ENCODE measurements around the gene KRT23.

KRT23 gene

GRCh38 chr17:40884708-40885512 is 52.5 kb downstream of the KRT23 start, which contains the start of gene KRT20:
Gene KRT20 (minus strand): TSS chr17:40885242. CDS start chr17:40885185, 57 bp downstream.
- Histone ChIP-seq H3K9me3 (replicated peaks; ENCODE audit: low read length) (no peaks in the 10 kb centered on the region), H3K27me3 (ENCODE audit: control insufficient read depth, insufficient read depth, low read length) (peaks cover 35% of the 10 kb centered on the region), H3K4me2 (ENCODE audit: low read length) (no peak within 1 kb of the TSS), H3K9ac (ENCODE audit: low read depth, low read length) (no peak within 1 kb of the TSS), H3K4me1 (ENCODE audit: control insufficient read depth, insufficient read depth, low read length) (no peaks in the 10 kb centered on the region), H3K4me3 (ENCODE audit: low read length) (no peak within 1 kb of the TSS), H3K36me3 (ENCODE audit: insufficient read depth, low read length) (no peaks in the 10 kb centered on the region)

GRCh38 chr17:40883626-40884334 is 53.7 kb downstream of the KRT23 start:
- no peaks in the 10 kb centered on the region for H3K4me1 ChIP-seq (ENCODE audit: control insufficient read depth, insufficient read depth, low read length)
- no peaks in the 10 kb centered on the region for H3K36me3 ChIP-seq (ENCODE audit: insufficient read depth, low read length)
- no peaks in the 10 kb centered on the region for H3K9me3 ChIP-seq (replicated peaks; ENCODE audit: low read length)
- no peak overlapping the region for H3K9ac ChIP-seq (ENCODE audit: low read depth, low read length)
- peaks cover 25% of the 10 kb centered on the region for H3K27me3 ChIP-seq (ENCODE audit: control insufficient read depth, insufficient read depth, low read length)
- H3K4me3 ChIP-seq (ENCODE audit: low read length): no peak overlapping the region
- H3K4me2 ChIP-seq (ENCODE audit: low read length): no peak overlapping the region

GRCh38 chr17:40883031-40883430 is 54.4 kb downstream of the KRT23 start:
- Histone ChIP-seq H3K36me3 (ENCODE audit: insufficient read depth, low read length) (no peaks in the 10 kb centered on the region), H3K9me3 (replicated peaks; ENCODE audit: low read length) (no peaks in the 10 kb centered on the region), H3K4me1 (ENCODE audit: control insufficient read depth, insufficient read depth, low read length) (no peaks in the 10 kb centered on the region), H3K27me3 (ENCODE audit: control insufficient read depth, insufficient read depth, low read length) (peaks cover 17% of the 10 kb centered on the region), H3K9ac (ENCODE audit: low read depth, low read length) (no peak overlapping the region), H3K4me2 (ENCODE audit: low read length) (no peak overlapping the region), H3K4me3 (ENCODE audit: low read length) (no peak overlapping the region)

DNA sequence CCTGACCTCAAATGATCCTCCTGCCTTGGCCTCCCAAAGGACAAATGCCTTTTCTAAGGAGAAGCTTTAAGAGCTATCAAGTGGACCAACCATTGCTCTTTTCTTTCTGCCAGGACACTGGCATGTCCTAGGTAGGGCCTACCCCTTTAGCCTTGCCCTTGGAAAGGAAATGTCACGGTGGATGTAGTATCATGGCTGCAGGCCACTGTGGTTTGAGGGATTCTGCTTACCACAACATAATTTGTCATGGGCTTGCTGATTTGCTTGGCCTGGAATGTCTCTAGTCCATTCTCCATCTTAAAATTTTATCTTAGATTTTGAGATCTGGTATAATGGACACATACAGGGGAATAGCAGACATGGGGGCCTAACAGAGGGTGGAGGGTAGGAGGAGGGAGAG is 58.4 kb downstream of the KRT23 start:
- H3K4me1 ChIP-seq (ENCODE audit: control insufficient read depth, insufficient read depth, low read length): no peaks in the 10 kb centered on the region
- no peak overlapping the region for H3K9ac ChIP-seq (ENCODE audit: low read depth, low read length)
- H3K27me3 ChIP-seq (ENCODE audit: control insufficient read depth, insufficient read depth, low read length): peaks cover 7% of the 10 kb centered on the region
- H3K4me2 ChIP-seq (ENCODE audit: low read length): no peak overlapping the region
- H3K4me3 ChIP-seq (ENCODE audit: low read length): no peak overlapping the region
- no peaks in the 10 kb centered on the region for H3K9me3 ChIP-seq (replicated peaks; ENCODE audit: low read length)
- no peaks in the 10 kb centered on the region for H3K36me3 ChIP-seq (ENCODE audit: insufficient read depth, low read length)

- Histone ChIP-seq H3K4me1 (ENCODE audit: control insufficient read depth, insufficient read depth, low read length) (no peaks in the 10 kb centered on the region), H3K4me2 (ENCODE audit: low read length) (no peak overlapping the region), H3K27me3 (ENCODE audit: control insufficient read depth, insufficient read depth, low read length) (no peaks in the 10 kb centered on the region), H3K9me3 (replicated peaks; ENCODE audit: low read length) (no peaks in the 10 kb centered on the region), H3K36me3 (ENCODE audit: insufficient read depth, low read length) (no peaks in the 10 kb centered on the region), H3K4me3 (ENCODE audit: low read length) (no peak overlapping the region), H3K9ac (ENCODE audit: low read depth, low read length) (no peak overlapping the region)
Observed at GRCh38 chr17:40878044-40878443, 59.4 kb downstream of the KRT23 start.

GRCh38 chr17:40873801-40874200 is 63.6 kb downstream of the KRT23 start:
- Histone ChIP-seq H3K9ac (ENCODE audit: low read depth, low read length) (no peak overlapping the region), H3K36me3 (ENCODE audit: insufficient read depth, low read length) (no peaks in the 10 kb centered on the region), H3K4me1 (ENCODE audit: control insufficient read depth, insufficient read depth, low read length) (no peaks in the 10 kb centered on the region), H3K27me3 (ENCODE audit: control insufficient read depth, insufficient read depth, low read length) (no peaks in the 10 kb centered on the region), H3K9me3 (replicated peaks; ENCODE audit: low read length) (no peaks in the 10 kb centered on the region), H3K4me2 (ENCODE audit: low read length) (no peak overlapping the region), H3K4me3 (ENCODE audit: low read length) (no peak overlapping the region)

GRCh38 chr17:40873255-40873654 is 64.2 kb downstream of the KRT23 start:
- Histone ChIP-seq H3K4me1 (ENCODE audit: control insufficient read depth, insufficient read depth, low read length) (no peaks in the 10 kb centered on the region), H3K27me3 (ENCODE audit: control insufficient read depth, insufficient read depth, low read length) (no peaks in the 10 kb centered on the region), H3K4me3 (ENCODE audit: low read length) (no peak overlapping the region), H3K36me3 (ENCODE audit: insufficient read depth, low read length) (no peaks in the 10 kb centered on the region), H3K9ac (ENCODE audit: low read depth, low read length) (no peak overlapping the region), H3K9me3 (replicated peaks; ENCODE audit: low read length) (no peaks in the 10 kb centered on the region), H3K4me2 (ENCODE audit: low read length) (no peak overlapping the region)

Data from skeletal muscle satellite cell (primary cell).